Ishikawa (cell line): ENCODE results near the gene CEP135.

ENCODE experiments used
- CEBPB ChIP-seq: IDR thresholded peaks from 2 replicates; pipeline ENCODE4 v1.6.1; 2012
- EGR1 ChIP-seq: IDR thresholded peaks from 2 replicates; pipeline ENCODE4 v1.6.1; 2012
- EP300 ChIP-seq: IDR thresholded peaks from 2 replicates; pipeline ENCODE4 v1.6.1; 2012; ENCODE audit warnings: borderline replicate concordance
- RAD21 ChIP-seq: IDR thresholded peaks from 2 replicates; pipeline ENCODE4 v1.6.1; 2012; ENCODE audit warnings: low read depth
- TAF1 ChIP-seq: IDR thresholded peaks from 2 replicates; pipeline ENCODE4 v1.6.1; 2012; ENCODE audit warnings: low read depth, mild to moderate bottlenecking
- TCF12 ChIP-seq: IDR thresholded peaks from 2 replicates; pipeline ENCODE4 v1.6.1; 2012; ENCODE audit warnings: low read depth
- TEAD4 ChIP-seq: IDR thresholded peaks from 2 replicates; pipeline ENCODE4 v1.6.1; 2012
- YY1 ChIP-seq: IDR thresholded peaks from 2 replicates; pipeline ENCODE4 v1.6.1; 2012; ENCODE audit warnings: low read depth
- TF ChIP-seq, protein P1 (sequence below): IDR thresholded peaks from 2 replicates; pipeline ENCODE4 v1.6.1; 2012

- no peak for TF ChIP-seq EGR1
- TF ChIP-seq, protein P1, sequence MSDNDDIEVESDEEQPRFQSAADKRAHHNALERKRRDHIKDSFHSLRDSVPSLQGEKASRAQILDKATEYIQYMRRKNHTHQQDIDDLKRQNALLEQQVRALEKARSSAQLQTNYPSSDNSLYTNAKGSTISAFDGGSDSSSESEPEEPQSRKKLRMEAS = no peak
- TF ChIP-seq TCF12 = no peak
- TF ChIP-seq EP300 = no peak
- TF ChIP-seq CEBPB = no peak
- TF ChIP-seq RAD21 = no peak
- TF ChIP-seq TAF1 = no peak
- no peak for TF ChIP-seq YY1
- no peak for TF ChIP-seq TEAD4
Observed at GRCh38 chr4:56060036-56060435, 111.3 kb downstream of the CEP135 start.
